Measurements from ENCODE around the gene TMEM232. TPM values are rescaled to one million over a fixed set of nuclear protein-coding genes. Genes with fewer than 3 reads are reported as not detected.

TMEM232 gene
- total and polyA plus RNA-seq, 2 of the 4 experiments (the other 2 are of a cell fraction): 0.17 to 0.36 TPM

DNA sequence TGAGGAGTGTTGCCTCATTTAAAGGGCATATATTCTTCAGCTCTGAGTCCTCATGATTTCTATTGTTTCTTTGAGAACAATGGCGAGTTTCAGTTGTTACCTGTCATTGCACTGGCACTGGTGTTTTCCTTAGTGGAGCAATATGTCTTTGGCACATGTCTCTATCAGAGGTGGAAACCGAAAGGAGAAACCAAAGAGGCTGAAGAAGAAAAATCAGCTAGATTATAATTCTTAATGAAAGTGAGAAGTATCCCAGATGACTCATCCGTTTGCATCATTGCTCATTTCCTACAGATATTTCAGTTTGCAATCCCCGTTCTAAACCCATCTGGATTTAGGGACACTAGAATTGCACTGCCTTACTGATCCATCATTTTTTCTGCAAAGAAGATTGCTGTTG lies 324.6 kb downstream of the TMEM232 start:
- in situ Hi-C loops (cut with MboI; ENCODE audit: low sequenced_read_pairs): no loop called here
- Histone ChIP-seq H2AK5ac (ENCODE audit: low read depth, low read length) (no peak overlapping the region), H2BK120ac (ENCODE audit: low read depth, low read length) (no peak overlapping the region), H3K14ac (replicated peaks; ENCODE audit: low read depth, low read length) (no peak overlapping the region), H4K91ac (ENCODE audit: insufficient read depth, low read depth, low read length) (no peak overlapping the region), H3K23ac (ENCODE audit: low read depth, low read length) (no peak overlapping the region), H2AK9ac (replicated peaks; ENCODE audit: low read depth, low read length, poor library complexity) (no peak overlapping the region), H3K27me3 (ENCODE audit: control insufficient read depth, insufficient read depth, low read length) (no peaks in the 10 kb centered on the region), H4K8ac (ENCODE audit: low read depth in 2 of 2, low read length in 2 of 2) (no peak overlapping the region), H3K4me1 (ENCODE audit: control insufficient read depth, insufficient read depth, low read length) (no peaks in the 10 kb centered on the region), H2BK15ac (ENCODE audit: low read depth, low read length) (no peak overlapping the region), H3K18ac (ENCODE audit: low read depth, low read length) (no peak overlapping the region), H3K4me2 (ENCODE audit: low read depth, low read length) (no peak overlapping the region), H3K56ac (ENCODE audit: extremely low read depth, insufficient read depth, low read length) (no peak overlapping the region), H4K20me1 (ENCODE audit: insufficient read depth, low read length) (no peaks in the 10 kb centered on the region), H4K5ac (ENCODE audit: low read depth, low read length) (no peak overlapping the region), H2BK20ac (ENCODE audit: low read depth, low read length) (no peak overlapping the region), H3K27ac (ENCODE audit: insufficient read depth, low read length) (no peak overlapping the region), H3K9me3 (ENCODE audit: control insufficient read depth, insufficient read depth, low read length) (no peaks in the 10 kb centered on the region), H3K79me1 (ENCODE audit: low read depth in 1 of 2, low read length in 2 of 2) (no peaks in the 10 kb centered on the region), H3K4ac (ENCODE audit: low read depth, low read length) (no peak overlapping the region), H2AFZ (replicated peaks; ENCODE audit: low read length, poor library complexity) (no peak overlapping the region), H3K4me3 (ENCODE audit: insufficient read depth, low read depth, low read length) (no peak overlapping the region), H3K9me1 (ENCODE audit: insufficient read depth, low read length) (no peaks in the 10 kb centered on the region), H2BK5ac (ENCODE audit: low read depth, low read length, poor library complexity, severe bottlenecking) (no peak overlapping the region), H3K36me3 (ENCODE audit: control insufficient read depth, insufficient read depth, low read length) (no peaks in the 10 kb centered on the region), H3K9ac (ENCODE audit: low read depth, low read length) (no peak overlapping the region)
- DNase-seq (no peak), ATAC-seq (ENCODE audit: low read depth) (no peak)
- dilution Hi-C loops (cut with HindIII; ENCODE audit: low sequenced_read_pairs, unreplicated experiment): no loop called here
- no TSS peak for BruUV-seq (replicated peaks)
- TF ChIP-seq POLR2A (IDR thresholded peaks at IDR 0.05; ENCODE audit: low read depth, low read length) (no peak), FOS (IDR thresholded peaks at IDR 0.05; ENCODE audit: low read depth, low read length) (no peak; the same call in 1 of the 2 replicates), SMC3 (IDR thresholded peaks at IDR 0.05; ENCODE audit: low read depth, low read length) (no peak), NFE2L2 (IDR thresholded peaks at IDR 0.05; ENCODE audit: low read depth, low read length) (no peak), MXI1 (IDR thresholded peaks at IDR 0.05; ENCODE audit: borderline replicate concordance, low read depth, low read length) (no peak), CEBPB (IDR thresholded peaks at IDR 0.05; ENCODE audit: low read depth, low read length) (no peak), MAFK (IDR thresholded peaks at IDR 0.05; ENCODE audit: low read depth, low read length) (no peak), RFX5 (IDR thresholded peaks at IDR 0.05; ENCODE audit: low read depth, low read length) (no peak), RCOR1 (IDR thresholded peaks at IDR 0.05; ENCODE audit: insufficient replicate concordance, low read length) (no peak), BHLHE40 (IDR thresholded peaks at IDR 0.05; ENCODE audit: low read depth, low read length) (no peak), MAZ (IDR thresholded peaks at IDR 0.05; ENCODE audit: borderline replicate concordance, low read depth, low read length) (no peak), RAD21 (IDR thresholded peaks at IDR 0.05; ENCODE audit: low read length) (no peak), CHD1 (IDR thresholded peaks at IDR 0.05; ENCODE audit: low read depth, low read length) (no peak)
- TF ChIP-seq, protein P1, sequence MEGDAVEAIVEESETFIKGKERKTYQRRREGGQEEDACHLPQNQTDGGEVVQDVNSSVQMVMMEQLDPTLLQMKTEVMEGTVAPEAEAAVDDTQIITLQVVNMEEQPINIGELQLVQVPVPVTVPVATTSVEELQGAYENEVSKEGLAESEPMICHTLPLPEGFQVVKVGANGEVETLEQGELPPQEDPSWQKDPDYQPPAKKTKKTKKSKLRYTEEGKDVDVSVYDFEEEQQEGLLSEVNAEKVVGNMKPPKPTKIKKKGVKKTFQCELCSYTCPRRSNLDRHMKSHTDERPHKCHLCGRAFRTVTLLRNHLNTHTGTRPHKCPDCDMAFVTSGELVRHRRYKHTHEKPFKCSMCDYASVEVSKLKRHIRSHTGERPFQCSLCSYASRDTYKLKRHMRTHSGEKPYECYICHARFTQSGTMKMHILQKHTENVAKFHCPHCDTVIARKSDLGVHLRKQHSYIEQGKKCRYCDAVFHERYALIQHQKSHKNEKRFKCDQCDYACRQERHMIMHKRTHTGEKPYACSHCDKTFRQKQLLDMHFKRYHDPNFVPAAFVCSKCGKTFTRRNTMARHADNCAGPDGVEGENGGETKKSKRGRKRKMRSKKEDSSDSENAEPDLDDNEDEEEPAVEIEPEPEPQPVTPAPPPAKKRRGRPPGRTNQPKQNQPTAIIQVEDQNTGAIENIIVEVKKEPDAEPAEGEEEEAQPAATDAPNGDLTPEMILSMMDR (conservative IDR thresholded peaks at IDR 0.05; ENCODE audit: low read depth, low read length): no peak
- TF ChIP-seq, protein P2, sequence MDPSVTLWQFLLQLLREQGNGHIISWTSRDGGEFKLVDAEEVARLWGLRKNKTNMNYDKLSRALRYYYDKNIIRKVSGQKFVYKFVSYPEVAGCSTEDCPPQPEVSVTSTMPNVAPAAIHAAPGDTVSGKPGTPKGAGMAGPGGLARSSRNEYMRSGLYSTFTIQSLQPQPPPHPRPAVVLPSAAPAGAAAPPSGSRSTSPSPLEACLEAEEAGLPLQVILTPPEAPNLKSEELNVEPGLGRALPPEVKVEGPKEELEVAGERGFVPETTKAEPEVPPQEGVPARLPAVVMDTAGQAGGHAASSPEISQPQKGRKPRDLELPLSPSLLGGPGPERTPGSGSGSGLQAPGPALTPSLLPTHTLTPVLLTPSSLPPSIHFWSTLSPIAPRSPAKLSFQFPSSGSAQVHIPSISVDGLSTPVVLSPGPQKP (IDR thresholded peaks at IDR 0.05; ENCODE audit: borderline replicate concordance, low read depth, low read length): no peak
- TF ChIP-seq, protein P3, sequence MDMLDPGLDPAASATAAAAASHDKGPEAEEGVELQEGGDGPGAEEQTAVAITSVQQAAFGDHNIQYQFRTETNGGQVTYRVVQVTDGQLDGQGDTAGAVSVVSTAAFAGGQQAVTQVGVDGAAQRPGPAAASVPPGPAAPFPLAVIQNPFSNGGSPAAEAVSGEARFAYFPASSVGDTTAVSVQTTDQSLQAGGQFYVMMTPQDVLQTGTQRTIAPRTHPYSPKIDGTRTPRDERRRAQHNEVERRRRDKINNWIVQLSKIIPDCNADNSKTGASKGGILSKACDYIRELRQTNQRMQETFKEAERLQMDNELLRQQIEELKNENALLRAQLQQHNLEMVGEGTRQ (IDR thresholded peaks at IDR 0.05; ENCODE audit: low read depth, low read length): no peak
- no CpG with 5 or more reads among the region's 4 CpGs for WGBS, 2 experiments (ENCODE audit: extremely low coverage in 2 of 2, insufficient read length in 1 of 2)
- intact Hi-C loops (cut with micrococcal nuclease): no loop called here
- POLR2A ChIA-PET (ENCODE audit: unreplicated experiment): no interaction called here
- CTCF ChIA-PET: no interaction called here
